Ascending aorta (tissue), 2 donors: Measurements from ENCODE around the gene SGIP1. TPM values are rescaled to one million over a fixed set of nuclear protein-coding genes. Genes with fewer than 3 reads are reported as not detected.
A peak's percentile ranks its signal among the peaks of the same experiment; 100 is the strongest.

Experiments used
- DNase-seq, 2 donors: peaks; one replicate each; pipeline ENCODE4 v3.0.0-alpha.2; 2019; ENCODE audit warnings: low spot score in 2 of 2
- H3K27ac ChIP-seq, 2 donors: fragments of 200-600 bp; sonication (generic); one replicate each; pipeline ENCODE4 v1.5.1; 2016 to 2017; ENCODE audit warnings: mild to moderate bottlenecking in 1 of 2
- H3K27me3 ChIP-seq: fragments of 200-600 bp; sonication (generic); one replicate; pipeline ENCODE4 v1.5.1; 2017
- H3K36me3 ChIP-seq, 2 donors: fragments of 200-600 bp; sonication (generic); one replicate each; pipeline ENCODE4 v1.5.1; 2016
- H3K4me1 ChIP-seq, 2 donors: fragments of 200-600 bp; sonication (generic); one replicate each; pipeline ENCODE4 v1.5.1; 2016 to 2017; ENCODE audit warnings: mild to moderate bottlenecking in 1 of 2
- H3K4me3 ChIP-seq, 2 donors: fragments of 200-600 bp; sonication (generic); one replicate each; pipeline ENCODE4 v1.5.1; 2016 to 2017; ENCODE audit warnings: mild to moderate bottlenecking in 1 of 2
- H3K9me3 ChIP-seq, 2 donors: fragments of 200-600 bp; sonication (generic); one replicate each; pipeline ENCODE4 v1.5.1; 2016
- CTCF ChIP-seq, 3 experiments: fragments of 200-600 bp in 2 of 3; fragments of 450-650 bp in 1 of 3; sonication (generic) in 2 of 3; IDR thresholded peaks; one replicate each; pipeline ENCODE4 v1.5.1; 2016 to 2019; ENCODE audit warnings: antibody characterized with exemption in 3 of 3, mild to moderate bottlenecking in 1 of 3, moderate library complexity in 1 of 3
- intact Hi-C: fragments of 100-400 bp; cut with DNase I; formaldehyde crosslinking; loops from one replicate; pipeline ENCODE4 v1.15.1; 2023
- total RNA-seq: library from RNA; depleted of rRNA; stranded (reverse); fragments of >200 nt; gene quantifications from one replicate; pipeline ENCODE4 v1.1.0, GENCODE V29; 2016

Gene SGIP1
- total RNA-seq, 1 donor from 2014 or later, result 1.6 TPM

- H3K9me3 ChIP-seq, result no peaks in the 10 kb centered on the region
- DNase-seq, result no peak
- H3K36me3 ChIP-seq, result no peaks in the 10 kb centered on the region
- TF ChIP-seq CTCF (IDR thresholded peaks at IDR 0.05), result peak in 2 of 3 experiments; percentile 55 to 63
- no peak overlapping the region for H3K27ac ChIP-seq
- no peak overlapping the region for H3K4me3 ChIP-seq
- intact Hi-C loops, result loop anchor here (2.0 to 10.0 kb wide), 2 partner anchors 230 to 384 kb away; no protein-coding TSS in a partner anchor
- H3K4me1 ChIP-seq, result no peaks in the 10 kb centered on the region
- H3K27me3 ChIP-seq, result no peaks in the 10 kb centered on the region
These were observed 231.1 kb downstream of the SGIP1 start for GRCh38 chr1:66764994-66765578.

- Histone ChIP-seq H3K27ac (no peak overlapping the region), H3K36me3 (no peaks in the 10 kb centered on the region), H3K27me3 (no peaks in the 10 kb centered on the region), H3K4me3 (no peak overlapping the region), H3K4me1 (no peaks in the 10 kb centered on the region), H3K9me3 (no peaks in the 10 kb centered on the region)
- no peak for TF ChIP-seq CTCF (IDR thresholded peaks at IDR 0.05)
- intact Hi-C loops, result loop anchor here (10.0 kb wide), 1 partner anchor 227 kb away; no protein-coding TSS in a partner anchor
- DNase-seq, result no peak
These were observed 233.7 kb downstream of the SGIP1 start for GRCh38 chr1:66767626-66768025.

GRCh38 chr1:66768965-66769364, 235.0 kb downstream of the SGIP1 start:
- no peak for TF ChIP-seq CTCF (IDR thresholded peaks at IDR 0.05)
- no peaks in the 10 kb centered on the region for H3K36me3 ChIP-seq
- no peak overlapping the region for H3K4me3 ChIP-seq
- H3K27ac ChIP-seq, result no peak overlapping the region
- no peaks in the 10 kb centered on the region for H3K27me3 ChIP-seq
- no peaks in the 10 kb centered on the region for H3K9me3 ChIP-seq
- no peak for DNase-seq
- intact Hi-C loops, result loop anchor here (10.0 kb wide), 1 partner anchor 226 kb away; no protein-coding TSS in a partner anchor
- H3K4me1 ChIP-seq, result no peaks in the 10 kb centered on the region

- Histone ChIP-seq H3K4me3 (no peak overlapping the region), H3K4me1 (no peaks in the 10 kb centered on the region), H3K27me3 (no peaks in the 10 kb centered on the region), H3K27ac (no peak overlapping the region), H3K9me3 (no peaks in the 10 kb centered on the region), H3K36me3 (no peaks in the 10 kb centered on the region)
- DNase-seq, result no peak
- intact Hi-C loops, result loop anchor here (10.0 kb wide), 1 partner anchor 225 kb away; no protein-coding TSS in a partner anchor
- no peak for TF ChIP-seq CTCF (IDR thresholded peaks at IDR 0.05)
These were observed 235.7 kb downstream of the SGIP1 start for GRCh38 chr1:66769512-66770229.

GRCh38 chr1:66770240-66770639, 236.3 kb downstream of the SGIP1 start:
- DNase-seq, result no peak
- Histone ChIP-seq H3K36me3 (no peaks in the 10 kb centered on the region), H3K27me3 (no peaks in the 10 kb centered on the region), H3K4me1 (no peaks in the 10 kb centered on the region), H3K9me3 (no peaks in the 10 kb centered on the region), H3K4me3 (no peak overlapping the region), H3K27ac (no peak overlapping the region)
- intact Hi-C loops, result no loop called here
- TF ChIP-seq CTCF (IDR thresholded peaks at IDR 0.05), result no peak
